Right forelimb (tissue), 1 donor: Measurements from ENCODE around the gene RGPD4.

Experiments
- DNase-seq: peaks from one replicate; pipeline ENCODE4 v3.0.0-alpha.2; 2018

Gene RGPD4

DNA sequence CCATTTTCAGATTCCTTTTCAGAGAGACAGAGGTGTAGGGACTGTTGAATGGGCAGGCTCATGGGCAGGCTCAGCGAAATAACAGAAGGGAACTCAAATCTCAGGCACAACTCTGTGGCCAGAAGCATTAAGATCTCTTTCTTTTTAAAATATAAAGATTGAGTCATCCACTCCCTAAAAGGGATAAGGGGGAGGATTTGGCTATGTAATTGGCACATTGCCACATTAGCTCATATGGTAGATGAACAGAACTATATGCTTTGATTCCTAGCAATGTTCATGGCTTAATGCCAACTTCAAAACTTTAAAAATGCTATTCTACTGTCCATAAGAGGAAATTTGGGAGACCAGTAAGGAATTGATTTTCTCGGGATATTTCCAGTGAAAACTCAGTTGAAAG, 105.8 kb downstream of the RGPD4 start:
- DNase-seq = no peak

DNA sequence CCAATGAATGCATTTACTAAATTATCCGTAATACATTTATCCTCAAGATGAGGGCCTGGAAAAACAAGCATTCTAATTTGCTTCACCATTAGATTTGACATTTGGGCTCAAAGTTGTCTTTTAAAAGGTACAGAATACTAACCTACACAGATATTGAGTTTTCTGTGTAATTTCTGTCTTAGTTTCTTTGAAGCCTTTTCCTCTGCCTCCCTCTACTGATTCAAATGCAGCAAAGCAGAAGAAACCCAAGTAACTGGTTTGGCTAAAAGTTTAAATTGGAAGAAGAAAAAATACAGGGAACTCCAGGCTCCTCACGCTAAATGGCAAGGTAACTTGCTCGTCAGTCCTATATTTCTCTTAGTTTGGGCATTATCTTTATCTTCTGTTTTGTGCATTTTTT, 106.3 kb downstream of the RGPD4 start:
- DNase-seq = no peak

- no peak for DNase-seq
These were observed 110.0 kb downstream of the RGPD4 start for GRCh38 chr2:107936433-107937359.
